NCI-H345 treated with DMSO at 0.1 percent for 48 hours (cell line): ENCODE measurements around the gene DESI1.
"Not testable (repeated sequence)": the region's sequence is repeated elsewhere in the genome, so short reads cannot be mapped to it uniquely, and the experiment has no call there.

ENCODE experiments used
- DNase-seq: peaks from one replicate; lab custom pipeline; 2025; ENCODE audit not compliant: unreplicated experiment; lab: John Stamatoyannopoulos, UW

Gene DESI1

GRCh38 chr22:41561788-41562187, 59.1 kb downstream of the DESI1 start:
- DNase-seq: no peak

DNA sequence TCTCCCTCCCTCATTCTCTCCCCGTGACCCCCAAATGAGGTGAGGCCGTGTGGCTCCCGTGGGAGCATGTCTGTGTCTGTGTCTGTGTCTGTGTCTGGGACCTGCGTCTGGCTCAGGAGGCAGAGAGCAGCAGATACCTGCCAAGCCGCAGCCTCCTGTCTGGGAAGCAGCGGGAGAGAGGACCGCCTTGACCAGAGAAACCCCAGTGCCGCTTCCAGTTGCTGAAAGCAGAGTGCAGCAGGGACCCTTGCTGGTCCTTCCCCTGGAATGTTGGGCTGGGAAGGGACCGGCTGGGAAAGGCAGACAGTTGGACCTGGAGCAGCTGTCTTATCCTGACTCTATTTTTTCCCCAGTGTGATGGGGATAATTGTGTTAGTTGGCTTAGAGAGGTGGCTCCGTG, 59.5 kb downstream of the DESI1 start:
- no peak for DNase-seq

DNA sequence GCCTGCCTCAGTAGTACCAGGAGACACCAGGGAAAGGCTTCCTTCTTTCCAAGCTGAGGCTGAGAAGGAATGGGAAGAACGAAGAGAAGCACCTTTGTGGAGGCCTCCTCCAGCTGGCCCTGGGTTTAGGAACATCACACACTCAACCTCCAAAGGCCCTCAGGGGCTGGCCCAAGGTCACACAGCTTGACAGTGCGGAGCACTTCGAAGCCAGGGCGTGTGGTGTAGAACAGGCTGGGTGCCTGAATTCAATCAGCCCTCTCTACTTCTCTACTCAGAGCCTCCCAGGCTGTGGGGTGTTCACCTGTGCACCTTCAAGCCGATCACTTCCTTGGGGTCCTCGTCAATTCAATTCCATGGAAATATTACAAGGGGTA, 60.8 kb downstream of the DESI1 start:
- DNase-seq: no peak

DNA sequence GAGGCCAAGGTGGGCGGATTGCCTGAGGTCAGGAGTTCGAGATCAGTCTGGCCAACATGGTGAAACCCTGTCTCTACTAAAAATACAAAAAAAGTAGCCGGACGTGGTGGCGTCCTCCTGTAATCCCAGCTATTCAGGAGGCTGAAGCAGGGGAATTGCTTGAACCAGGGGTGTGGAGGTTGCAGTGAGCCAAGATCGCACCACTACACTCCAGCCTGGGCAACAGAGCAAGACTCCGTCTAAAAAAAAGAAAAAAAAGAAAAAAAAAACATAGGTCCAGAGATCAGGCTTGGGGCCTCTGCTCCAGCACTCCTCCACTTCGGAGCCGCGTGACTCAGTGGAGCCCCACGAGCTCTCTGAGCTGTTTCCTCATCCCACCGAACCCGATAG, 62.6 kb downstream of the DESI1 start:
- DNase-seq: not testable (repeated sequence)

GRCh38 chr22:41557401-41558240, 63.2 kb downstream of the DESI1 start:
- peak; percentile 38 for DNase-seq

DNA sequence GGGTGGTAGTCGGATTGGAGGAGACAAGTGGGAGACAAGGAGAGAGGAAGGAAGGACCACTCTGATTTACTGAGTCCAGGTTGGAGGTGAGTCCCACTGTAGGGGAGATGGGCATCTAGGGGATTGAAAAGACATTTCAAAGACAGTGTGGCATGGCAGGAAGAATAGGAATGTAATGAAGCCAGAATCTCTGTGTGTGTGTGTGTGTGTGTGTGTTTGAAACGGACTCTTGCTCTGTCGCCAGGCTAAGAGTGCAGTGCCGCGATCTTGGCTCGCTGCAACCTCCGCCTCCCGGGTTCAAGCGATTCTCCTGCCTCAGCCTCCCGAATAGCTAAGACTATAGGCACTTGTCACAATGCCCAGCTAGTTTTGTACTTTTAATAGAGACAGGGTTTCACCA, 64.3 kb downstream of the DESI1 start:
- no peak for DNase-seq

DNA sequence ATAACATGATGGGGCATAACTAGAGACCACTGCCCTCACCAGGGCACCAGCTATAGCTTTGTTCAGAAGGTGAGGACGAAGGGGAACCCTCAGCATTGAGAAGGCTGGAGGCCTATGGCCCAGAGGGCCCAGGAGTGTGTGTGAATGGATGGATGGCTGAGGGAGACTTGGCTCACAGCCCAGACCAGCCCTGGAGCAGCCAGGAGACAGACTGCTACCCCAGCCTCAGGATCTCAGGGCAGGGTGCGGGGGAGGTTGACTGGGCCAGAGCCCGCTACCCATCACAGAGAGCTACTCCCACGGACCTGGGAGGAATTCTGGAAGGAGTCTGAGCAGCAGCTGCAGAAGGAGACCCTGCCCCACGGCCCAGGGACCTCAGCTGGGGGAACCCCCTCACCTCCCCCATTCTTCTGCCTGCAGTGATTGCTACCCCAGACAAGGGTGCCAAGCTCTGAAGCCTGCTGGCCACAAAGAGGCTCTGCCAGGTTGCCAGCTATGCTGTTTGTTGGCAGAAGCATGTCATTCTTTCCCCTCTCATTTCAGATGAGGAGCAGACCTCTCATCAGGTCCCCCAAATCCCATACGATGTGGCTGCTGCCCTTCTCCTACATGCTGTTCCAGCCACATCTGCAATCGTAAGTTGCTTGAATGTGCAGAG, 65.4 kb downstream of the DESI1 start:
- no peak for DNase-seq

GRCh38 chr22:41551877-41552582, 68.8 kb downstream of the DESI1 start:
- no peak for DNase-seq

DNA sequence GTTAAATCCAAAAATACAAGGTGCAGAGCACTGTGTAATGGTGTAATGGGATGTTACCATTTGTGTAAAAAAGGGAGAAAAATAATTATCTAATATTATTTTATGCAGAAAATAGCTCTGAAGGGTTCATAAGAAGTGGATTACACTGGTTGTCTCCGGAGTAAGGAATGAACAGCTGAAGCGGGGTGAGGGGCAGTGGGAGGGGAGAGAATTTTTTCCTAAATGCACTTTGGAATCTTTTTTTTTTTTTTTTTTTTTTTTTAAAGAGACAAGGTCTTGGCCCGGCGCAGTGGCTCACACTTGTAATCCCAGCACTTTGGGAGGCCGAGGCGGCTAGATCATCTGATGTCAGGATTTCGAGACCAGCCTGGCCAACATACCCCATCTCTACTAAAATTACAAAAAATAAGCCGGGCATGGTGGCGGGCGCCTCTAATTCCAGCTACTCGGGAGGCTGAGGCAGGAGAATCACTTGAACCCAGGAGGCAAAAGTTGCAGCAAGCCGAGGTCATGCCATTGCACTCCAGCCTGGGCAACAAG, 69.8 kb downstream of the DESI1 start:
- DNase-seq: no peak

- no peak for DNase-seq
Observed at GRCh38 chr22:41548830-41549211, 72.0 kb downstream of the DESI1 start.
